Left ventricle myocardium inferior (tissue), 1 donor: Measurements from ENCODE around the gene TRIM13. TPM values are rescaled to one million over a fixed set of nuclear protein-coding genes. Genes with fewer than 3 reads are reported as not detected.

Source experiments
- DNase-seq: peaks from one replicate; pipeline ENCODE4 v3.0.0-alpha.2; 2020
- H3K27ac ChIP-seq: fragments of 200-600 bp; replicated peaks from 2 replicates; pipeline ENCODE4 v1.8.0; 2021
- H3K27me3 ChIP-seq: fragments of 200-600 bp; 2 replicates; pipeline ENCODE4 v1.8.0; 2021; ENCODE audit warnings: low read depth
- H3K36me3 ChIP-seq: fragments of 200-600 bp; 2 replicates; pipeline ENCODE4 v1.8.0; 2021
- H3K4me1 ChIP-seq: fragments of 200-600 bp; 2 replicates; pipeline ENCODE4 v1.8.0; 2021
- H3K4me3 ChIP-seq: fragments of 200-600 bp; 2 replicates; pipeline ENCODE4 v1.8.0; 2021; ENCODE audit warnings: mild to moderate bottlenecking, moderate library complexity
- H3K9me3 ChIP-seq: fragments of 200-600 bp; replicated peaks from 2 replicates; pipeline ENCODE4 v1.8.0; 2021
- intact Hi-C: fragments of 100-400 bp; cut with micrococcal nuclease; formaldehyde crosslinking; loops from one replicate; pipeline ENCODE4 v1.11.0; 2022
- total RNA-seq: library from RNA; stranded (reverse); fragmentation: NEBNext Ultra II Directional; extraction: Animal tissue kit (Norgen Biotek cat#: 25700); gene quantifications from one replicate; pipeline ENCODE4 v1.2.1, GENCODE V29; 2021
- TF ChIP-seq, protein P1 (sequence below): fragments of 200-600 bp; IDR thresholded peaks from 2 replicates; pipeline ENCODE4 v1.8.0; 2021; ENCODE audit warnings: antibody characterized with exemption, mild to moderate bottlenecking, borderline replicate concordance
- donor health status: DM: no; HTN: yes; CAD: no; lungs with severe emphysema.

The TRIM13 gene
- total RNA-seq, 1 donor from 2014 or later: 22.1 TPM

DNA sequence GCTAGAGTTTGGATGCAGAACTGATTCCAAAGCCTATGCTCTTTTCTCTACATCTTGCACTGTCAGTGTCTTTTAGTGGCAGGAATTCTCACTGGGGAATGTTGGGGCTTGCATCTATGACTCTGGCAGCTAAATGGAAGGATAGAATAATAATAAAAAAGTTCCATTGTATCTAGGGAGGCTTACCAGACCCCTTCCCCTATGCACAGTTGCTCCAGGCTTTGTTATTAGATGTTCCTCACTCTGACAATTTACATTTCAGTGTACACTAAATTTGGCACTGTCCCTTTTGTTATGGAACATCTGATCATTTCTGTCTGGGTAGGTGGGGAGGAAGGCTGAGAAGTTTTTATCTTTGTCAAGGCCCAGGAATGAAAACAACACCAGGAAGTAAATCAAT lies 3.7 kb upstream of the TRIM13 start:
- H3K9me3 ChIP-seq: no peaks in the 10 kb centered on the region
- H3K36me3 ChIP-seq: peaks cover 10% of the 10 kb centered on the region
- no peak overlapping the region for H3K4me3 ChIP-seq
- peaks cover 24% of the 10 kb centered on the region for H3K4me1 ChIP-seq
- no peak overlapping the region for H3K27ac ChIP-seq
- intact Hi-C loops: no loop called here
- DNase-seq: no peak
- TF ChIP-seq, protein P1, sequence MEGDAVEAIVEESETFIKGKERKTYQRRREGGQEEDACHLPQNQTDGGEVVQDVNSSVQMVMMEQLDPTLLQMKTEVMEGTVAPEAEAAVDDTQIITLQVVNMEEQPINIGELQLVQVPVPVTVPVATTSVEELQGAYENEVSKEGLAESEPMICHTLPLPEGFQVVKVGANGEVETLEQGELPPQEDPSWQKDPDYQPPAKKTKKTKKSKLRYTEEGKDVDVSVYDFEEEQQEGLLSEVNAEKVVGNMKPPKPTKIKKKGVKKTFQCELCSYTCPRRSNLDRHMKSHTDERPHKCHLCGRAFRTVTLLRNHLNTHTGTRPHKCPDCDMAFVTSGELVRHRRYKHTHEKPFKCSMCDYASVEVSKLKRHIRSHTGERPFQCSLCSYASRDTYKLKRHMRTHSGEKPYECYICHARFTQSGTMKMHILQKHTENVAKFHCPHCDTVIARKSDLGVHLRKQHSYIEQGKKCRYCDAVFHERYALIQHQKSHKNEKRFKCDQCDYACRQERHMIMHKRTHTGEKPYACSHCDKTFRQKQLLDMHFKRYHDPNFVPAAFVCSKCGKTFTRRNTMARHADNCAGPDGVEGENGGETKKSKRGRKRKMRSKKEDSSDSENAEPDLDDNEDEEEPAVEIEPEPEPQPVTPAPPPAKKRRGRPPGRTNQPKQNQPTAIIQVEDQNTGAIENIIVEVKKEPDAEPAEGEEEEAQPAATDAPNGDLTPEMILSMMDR: no peak
- H3K27me3 ChIP-seq: no peaks in the 10 kb centered on the region

GRCh38 chr13:49993666-49994065 lies 3.2 kb upstream of the TRIM13 start:
- intact Hi-C loops: no loop called here
- Histone ChIP-seq H3K9me3 (no peaks in the 10 kb centered on the region), H3K4me3 (no peak overlapping the region)

GRCh38 chr13:49995625-49996101 lies 1.2 kb upstream of the TRIM13 start:
- no peaks in the 10 kb centered on the region for H3K27me3 ChIP-seq
- peaks cover 29% of the 10 kb centered on the region for H3K36me3 ChIP-seq
- peak overlapping the region; percentile 91 for H3K4me3 ChIP-seq
- intact Hi-C loops: no loop called here
- TF ChIP-seq, protein P1: no peak
- H3K27ac ChIP-seq: peak overlapping the region; percentile 99
- H3K4me1 ChIP-seq: peaks cover 50% of the 10 kb centered on the region
- no peak for DNase-seq
- H3K9me3 ChIP-seq: no peaks in the 10 kb centered on the region

More at GRCh38 chr13:49993666-49994065, 3.2 kb upstream of the TRIM13 start:
- Histone ChIP-seq H3K4me1 (peaks cover 30% of the 10 kb centered on the region), H3K27ac (no peak overlapping the region), H3K27me3 (no peaks in the 10 kb centered on the region), H3K36me3 (peaks cover 10% of the 10 kb centered on the region)
- TF ChIP-seq, protein P1: no peak
- no peak for DNase-seq

DNA sequence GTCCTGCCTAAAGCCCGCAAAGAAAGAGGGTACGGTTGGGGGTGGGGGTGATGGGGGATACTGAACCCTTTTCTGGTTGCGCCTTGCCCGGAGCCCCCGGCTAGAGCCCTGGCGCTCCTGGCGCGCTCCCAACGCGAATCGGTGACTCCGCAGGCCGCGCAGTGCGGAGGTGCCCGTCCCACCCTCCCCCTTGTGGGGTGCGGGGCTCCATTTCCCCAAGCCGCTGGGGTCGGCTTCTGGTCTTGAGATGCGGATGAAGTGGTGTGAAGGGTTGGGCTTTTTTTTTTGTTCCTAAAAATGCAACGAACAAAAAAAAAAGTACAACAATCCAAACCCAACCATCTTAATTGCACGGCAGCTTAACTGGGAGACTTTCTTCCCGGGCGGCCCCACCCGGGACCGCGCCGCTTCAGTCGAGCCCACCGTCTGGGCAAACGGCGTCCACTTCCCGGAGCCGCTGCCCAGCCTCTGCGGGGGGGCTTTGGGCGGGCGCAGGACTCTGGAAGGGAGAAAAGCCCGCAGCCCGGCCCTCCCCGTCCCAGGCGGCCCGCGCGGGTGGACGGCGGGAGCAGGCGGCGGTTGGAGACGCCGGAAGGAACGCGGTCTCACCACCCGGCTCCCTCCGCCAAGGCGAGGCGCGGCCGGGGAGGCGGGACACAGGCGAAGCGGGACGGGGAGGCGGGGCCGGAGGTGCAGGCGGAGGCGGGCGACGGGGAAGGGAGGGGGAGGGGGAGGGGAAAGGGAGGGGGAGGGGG lies 504 bp upstream of the TRIM13 start:
- no peaks in the 10 kb centered on the region for H3K27me3 ChIP-seq
- intact Hi-C loops: no loop called here
- H3K9me3 ChIP-seq: no peaks in the 10 kb centered on the region
- peak overlapping the region; percentile 99 for H3K27ac ChIP-seq
- peak overlapping the region; percentile 91 for H3K4me3 ChIP-seq
- DNase-seq: peak; percentile 95
- H3K36me3 ChIP-seq: peaks cover 34% of the 10 kb centered on the region
- TF ChIP-seq, protein P1: no peak
- peaks cover 56% of the 10 kb centered on the region for H3K4me1 ChIP-seq

GRCh38 chr13:49997955-49998354 lies 1.1 kb downstream of the TRIM13 start:
- Histone ChIP-seq H3K4me3 (peak overlapping the region; percentile 91), H3K27me3 (no peaks in the 10 kb centered on the region), H3K27ac (peak overlapping the region; percentile 100), H3K36me3 (peaks cover 45% of the 10 kb centered on the region), H3K4me1 (peaks cover 72% of the 10 kb centered on the region), H3K9me3 (no peaks in the 10 kb centered on the region)
- no peak for DNase-seq
- TF ChIP-seq, protein P1: no peak
- intact Hi-C loops: no loop called here
